H7 (cell line): Measurements from ENCODE around the gene DISP2. TPM values are rescaled to one million over a fixed set of nuclear protein-coding genes. Genes with fewer than 3 reads are reported as not detected.

Experiments
- DNase-seq: peaks from one replicate; pipeline ENCODE4 v3.0.0; 2012
- H3K27me3 ChIP-seq: 2 replicates; pipeline ENCODE4 v1.6.0; 2011; ENCODE audit warnings: mild to moderate bottlenecking, low read length; ENCODE audit not compliant: control insufficient read depth, insufficient read depth
- H3K36me3 ChIP-seq: replicated peaks from 2 replicates; pipeline ENCODE4 v1.5.1; 2011; ENCODE audit warnings: low read length; ENCODE audit not compliant: control insufficient read depth, insufficient read depth
- H3K4me3 ChIP-seq: 2 replicates; pipeline ENCODE4 v1.5.1; 2011; ENCODE audit warnings: low read depth, mild to moderate bottlenecking, control low read depth, low read length, moderate library complexity; ENCODE audit not compliant: insufficient read depth
- total RNA-seq: library from RNA; depleted of rRNA; stranded (reverse); fragments of >200 nt; shearing (Covaris generic); gene quantifications from 2 replicates; pipeline ENCODE4 v1.2.3, GENCODE V29; 2014

The DISP2 gene
- total RNA-seq, 1 experiment from 2014 or later = 0.52 TPM

- peak; percentile 64 for DNase-seq
- no peaks in the 10 kb centered on the region for H3K27me3 ChIP-seq
- H3K36me3 ChIP-seq = no peaks in the 10 kb centered on the region; the same call in 1 of the 2 replicates
- no peak overlapping the region for H3K4me3 ChIP-seq
These were observed 22.9 kb upstream of the DISP2 start for GRCh38 chr15:40334941-40335795.

GRCh38 chr15:40335938-40336743 lies 21.9 kb upstream of the DISP2 start:
- no peaks in the 10 kb centered on the region for H3K27me3 ChIP-seq
- H3K36me3 ChIP-seq = no peaks in the 10 kb centered on the region
- DNase-seq = no peak
- no peak overlapping the region for H3K4me3 ChIP-seq

- Histone ChIP-seq H3K36me3 (no peaks in the 10 kb centered on the region), H3K27me3 (no peaks in the 10 kb centered on the region), H3K4me3 (no peak overlapping the region)
- peak; percentile 92 for DNase-seq
These were observed 21.3 kb upstream of the DISP2 start for GRCh38 chr15:40336744-40337122.

GRCh38 chr15:40337597-40337996 lies 20.4 kb upstream of the DISP2 start:
- peak; percentile 73 for DNase-seq
- H3K36me3 ChIP-seq = no peaks in the 10 kb centered on the region
- H3K4me3 ChIP-seq = no peak overlapping the region
- no peaks in the 10 kb centered on the region for H3K27me3 ChIP-seq

GRCh38 chr15:40338041-40338657 lies 19.9 kb upstream of the DISP2 start:
- Histone ChIP-seq H3K36me3 (no peaks in the 10 kb centered on the region), H3K4me3 (no peak overlapping the region), H3K27me3 (no peaks in the 10 kb centered on the region)
- peak; percentile 98 for DNase-seq

- no peak for DNase-seq
- Histone ChIP-seq H3K4me3 (no peak overlapping the region), H3K36me3 (no peaks in the 10 kb centered on the region), H3K27me3 (no peaks in the 10 kb centered on the region)
These were observed 18.9 kb upstream of the DISP2 start for GRCh38 chr15:40338921-40339620.

- DNase-seq = peak; percentile 71
- H3K36me3 ChIP-seq = no peaks in the 10 kb centered on the region
- H3K27me3 ChIP-seq = no peaks in the 10 kb centered on the region
- H3K4me3 ChIP-seq = no peak overlapping the region
These were observed 18.4 kb upstream of the DISP2 start for GRCh38 chr15:40339621-40339945.

GRCh38 chr15:40340038-40340739 lies 17.8 kb upstream of the DISP2 start:
- DNase-seq = peak; percentile 77

GRCh38 chr15:40340740-40341400 lies 17.1 kb upstream of the DISP2 start, which contains the start of gene CCDC9B:
CCDC9B (minus strand) TSS chr15:40340939; CDS start chr15:40340819, 120 bp downstream.
- Histone ChIP-seq H3K36me3 (no peaks in the 10 kb centered on the region), H3K4me3 (no peak within 1 kb of the TSS), H3K27me3 (no peaks in the 10 kb centered on the region)
- DNase-seq = peak; percentile 83

More at GRCh38 chr15:40340038-40340739, 17.8 kb upstream of the DISP2 start:
- H3K27me3 ChIP-seq = no peaks in the 10 kb centered on the region
- H3K4me3 ChIP-seq = no peak overlapping the region
- H3K36me3 ChIP-seq = no peaks in the 10 kb centered on the region

- Histone ChIP-seq H3K36me3 (no peaks in the 10 kb centered on the region), H3K27me3 (no peaks in the 10 kb centered on the region), H3K4me3 (no peak overlapping the region)
- no peak for DNase-seq
These were observed 15.4 kb upstream of the DISP2 start for GRCh38 chr15:40342416-40343320.

GRCh38 chr15:40343512-40343911 lies 14.5 kb upstream of the DISP2 start:
- Histone ChIP-seq H3K36me3 (no peaks in the 10 kb centered on the region), H3K4me3 (no peak overlapping the region), H3K27me3 (no peaks in the 10 kb centered on the region)
- DNase-seq = no peak

- no peak for DNase-seq
- no peak overlapping the region for H3K4me3 ChIP-seq
- no peaks in the 10 kb centered on the region for H3K36me3 ChIP-seq
These were observed 13.8 kb upstream of the DISP2 start for GRCh38 chr15:40344217-40344616.

More at GRCh38 chr15:40344217-40344616, 13.8 kb upstream of the DISP2 start:
- H3K27me3 ChIP-seq = no peaks in the 10 kb centered on the region
